Measurements from ENCODE around the gene ASAH2B. TPM values are rescaled to one million over a fixed set of nuclear protein-coding genes. Genes with fewer than 3 reads are reported as not detected.
"Not testable (repeated sequence)": the region's sequence is repeated elsewhere in the genome, so short reads cannot be mapped to it uniquely, and the experiment has no call there.

The ASAH2B gene
- total RNA-seq, 2 donors from 2014 or later = 6.4 to 7.4 TPM

GRCh38 chr10:50740293-50740648 is 535 bp downstream of the ASAH2B start:
- H3K4me1 Mint-ChIP-seq = peaks cover 7% of the 10 kb centered on the region
- WGBS, 2 experiments (ENCODE audit: insufficient coverage in 1 of 2, insufficient read length in 1 of 2) = 0 to 2% methylated on average over 6 to 8 of the region's 8 CpGs
- no peaks in the 10 kb centered on the region for H3K27me3 ChIP-seq (ENCODE audit: control insufficient read depth, insufficient read depth, low read length, poor library complexity, severe bottlenecking)
- H3K4me3 ChIP-seq (ENCODE audit: low read length) = peak overlapping the region; percentile 94
- no peak for TF ChIP-seq CTCF (conservative IDR thresholded peaks at IDR 0.05)
- peaks cover 3% of the 10 kb centered on the region for H3K9me3 Mint-ChIP-seq
- H3K36me3 Mint-ChIP-seq (ENCODE audit: low read depth) = peaks cover 1% of the 10 kb centered on the region
- H3K9ac ChIP-seq (ENCODE audit: extremely low read depth, low read length, poor library complexity, severe bottlenecking) = peak overlapping the region; percentile 72
- DNase-seq = no peak
- peaks cover 21% of the 10 kb centered on the region for H3K27me3 Mint-ChIP-seq (ENCODE audit: insufficient read depth)
- no peaks in the 10 kb centered on the region for H3K9me3 ChIP-seq (ENCODE audit: control insufficient read depth, low read length)
- no peaks in the 10 kb centered on the region for H3K36me3 ChIP-seq (ENCODE audit: control insufficient read depth, insufficient read depth, low read length)
- no peaks in the 10 kb centered on the region for H3K4me1 ChIP-seq (ENCODE audit: control insufficient read depth, insufficient read depth, low read length)
- peak overlapping the region; percentile 79 for H3K27ac ChIP-seq (ENCODE audit: low read depth, low read length)
- H3K4me3 Mint-ChIP-seq = peak overlapping the region; percentile 95
- H3K27ac Mint-ChIP-seq = peak overlapping the region; percentile 97

- not testable (repeated sequence) for H3K36me3 ChIP-seq (ENCODE audit: control insufficient read depth, insufficient read depth, low read length); H3K36me3 Mint-ChIP-seq (ENCODE audit: low read depth); H3K27ac Mint-ChIP-seq; H3K4me1 Mint-ChIP-seq; H3K27me3 ChIP-seq (ENCODE audit: control insufficient read depth, insufficient read depth, low read length, poor library complexity, severe bottlenecking); H3K9me3 ChIP-seq (ENCODE audit: control insufficient read depth, low read length); H3K4me3 Mint-ChIP-seq; H3K9me3 Mint-ChIP-seq; H3K9ac ChIP-seq (ENCODE audit: extremely low read depth, low read length, poor library complexity, severe bottlenecking); DNase-seq; H3K4me1 ChIP-seq (ENCODE audit: control insufficient read depth, insufficient read depth, low read length); H3K27ac ChIP-seq (ENCODE audit: low read depth, low read length); H3K4me3 ChIP-seq (ENCODE audit: low read length)
- peaks cover 11% of the 10 kb centered on the region for H3K27me3 Mint-ChIP-seq (ENCODE audit: insufficient read depth)
- WGBS, 2 experiments (ENCODE audit: insufficient coverage in 1 of 2, insufficient read length in 1 of 2) = 98% methylated on average over 9 of the region's 10 CpGs; no CpG with 5 or more reads in 1 of the 2 experiments
These were observed 3.1 kb downstream of the ASAH2B start for GRCh38 chr10:50742820-50743219.

GRCh38 chr10:50766774-50767513 is 27.2 kb downstream of the ASAH2B start:
- not testable (repeated sequence) for H3K9ac ChIP-seq (ENCODE audit: extremely low read depth, low read length, poor library complexity, severe bottlenecking); H3K27me3 Mint-ChIP-seq (ENCODE audit: insufficient read depth); H3K27ac Mint-ChIP-seq; H3K36me3 Mint-ChIP-seq (ENCODE audit: low read depth); DNase-seq; H3K4me1 ChIP-seq (ENCODE audit: control insufficient read depth, insufficient read depth, low read length); H3K27me3 ChIP-seq (ENCODE audit: control insufficient read depth, insufficient read depth, low read length, poor library complexity, severe bottlenecking); H3K4me1 Mint-ChIP-seq; H3K36me3 ChIP-seq (ENCODE audit: control insufficient read depth, insufficient read depth, low read length); H3K9me3 ChIP-seq (ENCODE audit: control insufficient read depth, low read length); H3K4me3 Mint-ChIP-seq; H3K4me3 ChIP-seq (ENCODE audit: low read length); H3K27ac ChIP-seq (ENCODE audit: low read depth, low read length)
- peaks cover 13% of the 10 kb centered on the region for H3K9me3 Mint-ChIP-seq
- WGBS, 2 experiments (ENCODE audit: insufficient coverage in 1 of 2, insufficient read length in 1 of 2) = 95% methylated on average over 4 of the region's 5 CpGs; no CpG with 5 or more reads in 1 of the 2 experiments

- not testable (repeated sequence) for H3K9ac ChIP-seq (ENCODE audit: extremely low read depth, low read length, poor library complexity, severe bottlenecking); H3K4me1 Mint-ChIP-seq; H3K4me3 Mint-ChIP-seq; H3K36me3 ChIP-seq (ENCODE audit: control insufficient read depth, insufficient read depth, low read length); H3K36me3 Mint-ChIP-seq (ENCODE audit: low read depth); H3K27me3 Mint-ChIP-seq (ENCODE audit: insufficient read depth); H3K27ac ChIP-seq (ENCODE audit: low read depth, low read length); H3K9me3 ChIP-seq (ENCODE audit: control insufficient read depth, low read length); H3K9me3 Mint-ChIP-seq; DNase-seq; H3K27ac Mint-ChIP-seq; H3K4me3 ChIP-seq (ENCODE audit: low read length); H3K4me1 ChIP-seq (ENCODE audit: control insufficient read depth, insufficient read depth, low read length); H3K27me3 ChIP-seq (ENCODE audit: control insufficient read depth, insufficient read depth, low read length, poor library complexity, severe bottlenecking)
- WGBS, 2 experiments (ENCODE audit: insufficient coverage in 1 of 2, insufficient read length in 1 of 2) = no CpG with 5 or more reads among the region's 3 CpGs
These were observed 32.3 kb downstream of the ASAH2B start for GRCh38 chr10:50772042-50772441.

- not testable (repeated sequence) for H3K4me3 Mint-ChIP-seq; H3K27ac Mint-ChIP-seq; H3K36me3 Mint-ChIP-seq (ENCODE audit: low read depth); H3K27me3 ChIP-seq (ENCODE audit: control insufficient read depth, insufficient read depth, low read length, poor library complexity, severe bottlenecking); H3K9me3 ChIP-seq (ENCODE audit: control insufficient read depth, low read length); DNase-seq; H3K4me1 ChIP-seq (ENCODE audit: control insufficient read depth, insufficient read depth, low read length); H3K27me3 Mint-ChIP-seq (ENCODE audit: insufficient read depth); H3K27ac ChIP-seq (ENCODE audit: low read depth, low read length); H3K4me3 ChIP-seq (ENCODE audit: low read length); H3K9ac ChIP-seq (ENCODE audit: extremely low read depth, low read length, poor library complexity, severe bottlenecking); H3K36me3 ChIP-seq (ENCODE audit: control insufficient read depth, insufficient read depth, low read length); H3K9me3 Mint-ChIP-seq; H3K4me1 Mint-ChIP-seq
- WGBS, 2 experiments (ENCODE audit: insufficient coverage in 1 of 2, insufficient read length in 1 of 2) = 85% methylated on average over 1 of the region's 2 CpGs; no CpG with 5 or more reads in 1 of the 2 experiments
These were observed 35.1 kb downstream of the ASAH2B start for GRCh38 chr10:50774868-50775267.

- not testable (repeated sequence) for H3K27ac Mint-ChIP-seq; H3K4me1 ChIP-seq (ENCODE audit: control insufficient read depth, insufficient read depth, low read length); H3K4me3 Mint-ChIP-seq; DNase-seq; H3K27me3 Mint-ChIP-seq (ENCODE audit: insufficient read depth); H3K9me3 Mint-ChIP-seq; H3K36me3 Mint-ChIP-seq (ENCODE audit: low read depth); H3K36me3 ChIP-seq (ENCODE audit: control insufficient read depth, insufficient read depth, low read length); H3K4me3 ChIP-seq (ENCODE audit: low read length); H3K27me3 ChIP-seq (ENCODE audit: control insufficient read depth, insufficient read depth, low read length, poor library complexity, severe bottlenecking); H3K9me3 ChIP-seq (ENCODE audit: control insufficient read depth, low read length); H3K9ac ChIP-seq (ENCODE audit: extremely low read depth, low read length, poor library complexity, severe bottlenecking); H3K27ac ChIP-seq (ENCODE audit: low read depth, low read length); H3K4me1 Mint-ChIP-seq
- WGBS, 2 experiments (ENCODE audit: insufficient coverage in 1 of 2, insufficient read length in 1 of 2) = 82% methylated on average over 1 of the region's 1 CpG; no CpG with 5 or more reads in 1 of the 2 experiments
These were observed 40.3 kb downstream of the ASAH2B start for GRCh38 chr10:50780036-50780435.
